Suprapubic skin (tissue), 4 donors: ENCODE results near the gene WWOX.

ENCODE experiments used
- EP300 ChIP-seq: sonication (generic); formaldehyde crosslinking; IDR thresholded peaks from one replicate; pipeline ENCODE4 v1.6.1; 2017; ENCODE audit warnings: antibody characterized with exemption
- POLR2AphosphoS5 ChIP-seq, 3 donors: sonication (generic); formaldehyde crosslinking; IDR thresholded peaks; one replicate each; pipeline ENCODE4 v1.6.1; 2017; ENCODE audit warnings: antibody characterized with exemption in 3 of 3
- TF ChIP-seq, protein P1 (sequence below), 2 donors: fragments of 200-600 bp in 1 of 2; fragments of 450-650 bp in 1 of 2; sonication (generic) in 1 of 2; IDR thresholded peaks; one replicate each; pipeline ENCODE4 v1.5.1; 2016 to 2019; ENCODE audit warnings: antibody characterized with exemption in 2 of 2, mild to moderate bottlenecking in 1 of 2, moderate library complexity in 1 of 2

DNA sequence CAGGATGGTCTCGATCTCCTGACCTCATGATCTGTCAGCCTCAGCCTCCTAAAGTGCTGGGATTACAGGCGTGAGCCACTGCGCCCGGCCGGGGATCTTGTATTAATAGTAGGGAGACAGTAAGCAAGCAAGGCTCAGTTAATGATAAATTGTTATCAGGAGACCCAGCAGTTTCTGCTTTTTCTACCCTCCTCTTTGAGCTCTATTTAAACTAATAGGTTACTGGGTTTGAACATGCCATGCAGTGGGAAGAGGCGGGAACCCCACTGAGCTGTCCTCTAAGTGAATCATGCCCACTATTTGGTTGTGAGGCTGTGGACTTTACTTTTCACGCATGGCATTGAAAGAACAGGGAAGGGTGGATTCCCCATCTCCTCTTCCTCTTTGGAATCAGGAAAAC lies 223.9 kb downstream of the WWOX start:
- no peak for TF ChIP-seq POLR2AphosphoS5 (IDR thresholded peaks at IDR 0.05)
- TF ChIP-seq, protein P1, sequence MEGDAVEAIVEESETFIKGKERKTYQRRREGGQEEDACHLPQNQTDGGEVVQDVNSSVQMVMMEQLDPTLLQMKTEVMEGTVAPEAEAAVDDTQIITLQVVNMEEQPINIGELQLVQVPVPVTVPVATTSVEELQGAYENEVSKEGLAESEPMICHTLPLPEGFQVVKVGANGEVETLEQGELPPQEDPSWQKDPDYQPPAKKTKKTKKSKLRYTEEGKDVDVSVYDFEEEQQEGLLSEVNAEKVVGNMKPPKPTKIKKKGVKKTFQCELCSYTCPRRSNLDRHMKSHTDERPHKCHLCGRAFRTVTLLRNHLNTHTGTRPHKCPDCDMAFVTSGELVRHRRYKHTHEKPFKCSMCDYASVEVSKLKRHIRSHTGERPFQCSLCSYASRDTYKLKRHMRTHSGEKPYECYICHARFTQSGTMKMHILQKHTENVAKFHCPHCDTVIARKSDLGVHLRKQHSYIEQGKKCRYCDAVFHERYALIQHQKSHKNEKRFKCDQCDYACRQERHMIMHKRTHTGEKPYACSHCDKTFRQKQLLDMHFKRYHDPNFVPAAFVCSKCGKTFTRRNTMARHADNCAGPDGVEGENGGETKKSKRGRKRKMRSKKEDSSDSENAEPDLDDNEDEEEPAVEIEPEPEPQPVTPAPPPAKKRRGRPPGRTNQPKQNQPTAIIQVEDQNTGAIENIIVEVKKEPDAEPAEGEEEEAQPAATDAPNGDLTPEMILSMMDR (IDR thresholded peaks at IDR 0.05): no peak
- TF ChIP-seq EP300: no peak
